Esophagus muscularis mucosa (tissue), 4 donors: Measurements from ENCODE around the gene CLSTN1.

Source experiments
- EP300 ChIP-seq: sonication (generic); formaldehyde crosslinking; IDR thresholded peaks from one replicate; pipeline ENCODE4 v1.6.1; 2017; ENCODE audit warnings: antibody characterized with exemption
- POLR2A ChIP-seq: fragments of 450-650 bp; IDR thresholded peaks from one replicate; pipeline ENCODE4 v1.6.1; 2017; ENCODE audit warnings: antibody characterized with exemption, moderate library complexity, mild to moderate bottlenecking, low read depth
- POLR2AphosphoS5 ChIP-seq, 2 donors: sonication (generic); formaldehyde crosslinking; IDR thresholded peaks; one replicate each; pipeline ENCODE4 v1.6.1; 2017; ENCODE audit warnings: antibody characterized with exemption in 2 of 2
- TF ChIP-seq, protein P1 (sequence below), 3 experiments: fragments of 200-600 bp in 2 of 3; fragments of 450-650 bp in 1 of 3; sonication (generic) in 2 of 3; IDR thresholded peaks; one replicate each; pipeline ENCODE4 v1.5.1; 2017 to 2019; ENCODE audit warnings: antibody characterized with exemption in 3 of 3, mild to moderate bottlenecking in 2 of 3, moderate library complexity in 1 of 3

- TF ChIP-seq, protein P1, sequence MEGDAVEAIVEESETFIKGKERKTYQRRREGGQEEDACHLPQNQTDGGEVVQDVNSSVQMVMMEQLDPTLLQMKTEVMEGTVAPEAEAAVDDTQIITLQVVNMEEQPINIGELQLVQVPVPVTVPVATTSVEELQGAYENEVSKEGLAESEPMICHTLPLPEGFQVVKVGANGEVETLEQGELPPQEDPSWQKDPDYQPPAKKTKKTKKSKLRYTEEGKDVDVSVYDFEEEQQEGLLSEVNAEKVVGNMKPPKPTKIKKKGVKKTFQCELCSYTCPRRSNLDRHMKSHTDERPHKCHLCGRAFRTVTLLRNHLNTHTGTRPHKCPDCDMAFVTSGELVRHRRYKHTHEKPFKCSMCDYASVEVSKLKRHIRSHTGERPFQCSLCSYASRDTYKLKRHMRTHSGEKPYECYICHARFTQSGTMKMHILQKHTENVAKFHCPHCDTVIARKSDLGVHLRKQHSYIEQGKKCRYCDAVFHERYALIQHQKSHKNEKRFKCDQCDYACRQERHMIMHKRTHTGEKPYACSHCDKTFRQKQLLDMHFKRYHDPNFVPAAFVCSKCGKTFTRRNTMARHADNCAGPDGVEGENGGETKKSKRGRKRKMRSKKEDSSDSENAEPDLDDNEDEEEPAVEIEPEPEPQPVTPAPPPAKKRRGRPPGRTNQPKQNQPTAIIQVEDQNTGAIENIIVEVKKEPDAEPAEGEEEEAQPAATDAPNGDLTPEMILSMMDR (IDR thresholded peaks at IDR 0.05), result no peak
- TF ChIP-seq POLR2A, result no peak
- TF ChIP-seq EP300, result no peak
- no peak for TF ChIP-seq POLR2AphosphoS5 (IDR thresholded peaks at IDR 0.05)
Measured at GRCh38 chr1:9705337-9706093, 118.2 kb downstream of the CLSTN1 start.
